Stimulated activated CD4-positive, alpha-beta T cell treated with anti-CD3 and anti-CD28 coated beads, Interleukin-15, amount 100 ng/mL, for 1 hour (primary cell): Measurements from ENCODE around the gene PHF1.
"Not testable (repeated sequence)": the region's sequence is repeated elsewhere in the genome, so short reads cannot be mapped to it uniquely, and the experiment has no call there.

Experiments used
- DNase-seq, 2 donors: peaks; one replicate each; pipeline ENCODE4 v3.0.0-alpha.2; 2020; ENCODE audit warnings: low read depth in 1 of 2, low spot score in 1 of 2

PHF1 gene

DNA sequence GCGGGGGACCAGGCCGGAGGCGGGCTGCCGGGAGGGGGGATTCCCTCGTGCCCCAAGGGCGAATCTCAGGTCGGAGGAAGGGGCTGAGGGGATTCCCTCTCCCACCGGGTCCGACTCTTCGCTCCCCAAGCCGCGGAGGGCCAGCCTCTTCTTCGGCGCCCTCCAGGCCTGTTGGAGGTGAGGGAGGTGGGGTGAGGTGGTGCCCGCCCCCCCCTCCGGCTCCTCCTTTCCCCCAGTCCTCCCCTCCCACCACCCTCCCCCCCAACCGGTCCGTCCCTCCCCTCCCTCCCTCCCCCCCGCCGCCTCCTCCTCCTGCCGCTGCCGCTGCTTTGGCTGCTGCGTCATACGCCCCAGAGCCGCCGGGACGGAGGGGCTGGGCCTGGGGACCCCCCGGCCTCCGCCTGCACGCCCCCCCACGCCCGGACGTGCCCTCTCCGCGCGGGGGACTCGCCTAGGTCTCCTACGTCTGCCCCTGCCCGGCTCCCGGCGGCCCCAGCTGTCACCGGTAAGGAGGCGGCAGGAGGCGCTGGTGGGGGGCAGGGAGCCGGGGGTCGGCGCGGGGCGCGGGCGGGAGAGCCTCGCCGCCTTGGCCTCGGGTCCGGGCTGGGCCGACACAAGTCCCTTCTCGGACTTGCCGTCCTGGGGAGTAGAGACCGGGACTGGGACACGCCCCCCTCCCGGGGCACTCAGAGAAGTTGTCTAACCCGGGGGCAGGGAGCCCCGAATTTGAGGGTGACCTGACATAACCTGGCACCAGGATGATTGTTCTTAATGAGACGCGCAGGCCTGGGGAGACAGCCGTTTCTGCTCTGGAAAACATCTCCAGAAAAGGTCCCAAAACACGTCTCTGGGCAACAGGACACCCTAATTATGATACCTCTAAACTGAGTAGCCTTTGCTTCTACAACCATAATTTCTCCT, at the start of gene PHF1:
TSS of gene PHF1 (plus strand) at position 304 of the 921 bp plus-strand sequence. CDS start 1,250 bp downstream, outside the sequence.
- DNase-seq, result peak in 1 of 2 donors; percentile 62

DNA sequence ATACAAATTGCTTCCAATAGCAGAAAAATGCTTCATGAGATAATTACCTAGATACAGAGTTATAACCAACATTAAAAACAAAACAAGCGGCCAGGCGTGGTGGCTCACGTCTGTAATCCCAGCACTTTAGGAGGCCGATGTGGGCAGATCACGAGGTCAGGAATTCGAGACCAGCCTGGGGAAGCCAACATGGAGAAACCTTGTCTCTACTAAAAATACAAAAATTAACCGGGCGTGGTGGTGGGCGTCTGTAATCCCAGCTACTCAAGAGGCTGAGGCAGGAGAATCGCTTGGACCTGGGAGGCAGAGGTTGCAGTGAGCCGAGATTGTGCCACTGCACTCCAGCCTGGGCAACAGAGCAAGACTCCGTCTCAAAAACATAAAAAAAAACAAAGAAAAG, 47.3 kb upstream of the PHF1 start:
- not testable (repeated sequence) for DNase-seq

DNA sequence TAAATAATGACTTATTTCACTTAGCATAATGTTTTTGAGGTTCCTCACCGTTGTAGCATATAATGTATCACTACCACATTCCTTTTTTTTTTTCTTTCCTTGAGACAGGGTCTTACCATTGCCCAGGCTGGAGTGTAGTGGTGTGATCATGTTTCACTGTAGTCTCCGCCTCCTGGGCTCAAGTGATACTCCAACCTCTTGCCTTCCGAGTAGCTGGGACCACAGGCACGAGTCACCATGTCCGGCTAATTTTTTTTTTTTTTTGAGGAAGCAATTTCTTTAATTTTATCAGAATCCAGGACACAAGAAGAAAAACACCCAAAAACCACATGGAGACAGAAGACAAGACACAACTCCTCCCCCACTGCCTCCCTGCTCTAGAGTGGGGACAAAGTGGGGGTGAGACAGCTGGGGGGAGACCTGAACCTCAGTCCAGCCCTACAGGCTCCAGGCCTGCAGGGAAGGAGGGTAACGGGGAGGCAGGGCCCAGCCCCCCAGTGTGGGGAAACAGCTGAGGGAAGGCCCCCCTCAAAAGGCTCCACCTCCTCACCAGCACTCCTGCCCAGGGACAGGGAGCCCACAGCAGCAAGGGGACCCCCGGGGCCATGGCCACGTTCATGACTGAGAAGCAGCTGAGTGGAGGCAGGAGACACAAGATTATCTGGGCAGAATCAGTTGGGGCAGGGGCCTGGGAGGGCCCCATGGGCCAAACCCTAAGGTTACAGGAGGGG, 46.2 kb upstream of the PHF1 start:
- DNase-seq, result not testable (repeated sequence)

DNA sequence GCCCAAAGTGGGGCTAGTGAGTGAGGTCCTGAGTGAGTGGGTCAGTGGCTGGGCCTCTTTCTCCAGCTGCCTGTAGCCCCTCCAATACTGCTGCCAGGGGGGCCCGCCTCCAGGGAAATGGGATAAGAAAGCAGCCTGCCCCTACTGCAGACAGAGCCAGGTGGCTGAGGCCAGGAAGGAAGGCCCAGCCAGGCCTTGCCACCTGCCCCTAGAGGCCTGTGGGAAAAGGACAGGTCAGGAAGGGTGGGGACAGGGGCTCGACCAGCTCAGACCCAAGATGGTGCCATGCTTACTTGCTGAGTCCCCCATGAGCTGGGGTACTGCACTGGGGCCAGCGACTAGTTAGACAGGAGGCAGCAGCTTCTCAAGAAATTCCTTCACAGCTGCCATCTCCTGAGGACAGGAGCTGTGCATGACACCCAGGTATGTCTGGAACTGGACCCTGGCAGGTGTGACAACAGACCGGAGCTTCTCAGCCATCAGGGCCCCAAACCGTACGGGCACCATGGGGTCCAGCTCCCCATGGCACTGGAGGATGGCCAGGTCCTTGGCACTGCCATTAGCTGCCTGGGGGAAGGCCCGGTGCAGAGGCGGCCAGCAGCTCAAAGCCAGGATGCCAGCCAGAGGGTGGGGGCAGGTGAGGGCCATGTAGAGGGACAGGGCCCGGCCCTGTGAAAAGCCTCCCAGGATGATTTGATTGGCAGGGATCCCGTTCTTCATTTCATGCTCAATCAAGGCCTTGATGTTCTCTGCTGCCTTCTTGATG, 45.4 kb upstream of the PHF1 start:
- not testable (repeated sequence) for DNase-seq

DNA sequence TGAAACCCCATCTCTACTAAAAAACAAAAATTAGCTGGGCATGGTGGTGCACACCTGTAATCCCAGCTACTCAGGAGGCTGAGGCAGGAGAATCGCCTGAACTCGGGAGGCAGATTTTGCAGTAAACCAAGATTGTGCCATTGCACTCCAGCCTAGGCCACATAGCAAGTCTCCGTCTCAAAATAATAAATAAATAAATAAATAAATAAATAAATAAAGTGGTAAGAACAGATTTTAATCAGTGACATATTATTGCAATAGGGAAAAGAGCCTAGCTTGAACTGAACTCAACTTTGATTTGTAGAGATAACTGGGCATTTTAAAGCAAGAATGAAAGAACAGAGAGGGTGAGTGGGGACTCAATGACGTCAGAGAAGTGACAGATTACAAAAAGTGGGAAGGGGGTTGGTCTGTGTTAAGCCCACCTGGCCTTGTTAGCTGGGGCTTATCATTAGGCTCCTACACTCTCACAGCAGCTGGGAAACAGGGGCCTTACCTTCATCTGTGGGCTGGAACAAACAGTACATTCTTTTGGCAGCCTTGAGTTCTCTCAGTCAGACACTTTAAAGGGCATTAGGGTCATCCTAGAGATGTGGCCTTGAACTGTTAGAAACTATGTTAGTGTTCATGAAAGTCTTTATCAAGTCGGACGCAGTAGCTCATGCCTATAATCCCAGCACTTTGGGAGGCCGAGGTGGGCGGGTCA, 43.7 kb upstream of the PHF1 start:
- no peak for DNase-seq

DNA sequence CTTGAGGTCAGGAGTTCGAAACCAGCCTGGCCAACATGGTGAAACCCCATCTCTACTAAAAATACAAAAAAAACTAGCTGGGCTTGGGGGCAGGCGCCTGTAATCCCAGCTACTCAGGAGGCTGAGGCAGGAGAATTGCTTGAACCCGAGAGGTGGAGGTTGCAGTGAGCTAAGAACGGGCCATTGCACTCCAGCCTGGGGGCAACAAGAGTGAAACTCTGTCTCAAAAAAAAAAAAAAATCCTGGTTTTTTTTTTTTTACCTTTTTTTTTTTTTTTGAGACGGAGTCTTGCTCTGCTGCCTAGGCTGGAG, 43.1 kb upstream of the PHF1 start:
- not testable (repeated sequence) for DNase-seq

DNA sequence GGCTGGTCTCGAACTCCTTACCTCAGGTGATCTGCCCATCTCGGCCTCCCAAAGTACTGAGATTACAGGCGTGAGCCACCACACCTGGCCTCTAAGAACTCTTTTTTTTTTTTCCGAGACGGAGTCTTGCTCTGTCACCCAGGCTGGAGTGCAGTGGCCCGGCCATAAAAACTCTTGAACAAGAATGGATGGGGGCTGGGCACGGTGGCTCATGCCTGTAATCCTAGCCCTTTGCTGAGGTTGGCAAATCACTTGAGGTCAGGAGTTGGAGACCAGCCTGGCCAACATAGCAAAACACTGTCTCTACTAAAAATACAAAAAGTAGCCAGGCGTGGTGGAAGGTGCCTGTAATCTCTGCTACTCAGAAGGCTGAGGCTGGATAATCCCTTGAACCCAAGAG, 38.9 kb upstream of the PHF1 start:
- DNase-seq, result not testable (repeated sequence)

DNA sequence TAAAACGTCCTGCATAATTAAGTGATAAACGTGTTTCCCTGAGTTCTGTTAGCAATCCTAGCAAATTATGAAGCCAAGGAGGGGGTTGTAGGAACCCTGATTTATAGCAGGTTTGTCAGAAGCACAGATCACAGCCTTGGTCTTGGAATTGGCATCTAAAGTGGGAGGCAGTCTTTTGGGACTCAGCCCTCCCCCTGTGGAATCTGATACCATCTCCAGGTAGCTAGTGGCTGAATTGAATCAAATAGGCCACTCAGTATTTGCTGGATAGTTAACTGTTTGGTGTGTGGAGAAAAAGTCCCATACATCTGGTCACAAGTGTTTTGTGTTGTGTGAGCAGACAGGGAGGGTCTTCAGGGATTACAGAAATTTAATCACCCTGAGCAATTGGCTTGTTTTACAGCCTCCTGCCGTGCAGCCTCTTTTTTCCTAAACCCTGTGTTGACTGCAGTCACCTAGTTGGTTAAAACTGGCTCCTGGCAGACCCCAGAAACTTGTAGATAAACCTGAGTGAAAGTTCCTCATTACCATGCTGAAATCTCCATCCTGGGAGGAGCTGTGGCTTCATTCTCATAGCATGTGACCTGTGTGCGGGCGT, 38.2 kb upstream of the PHF1 start:
- no peak for DNase-seq

DNA sequence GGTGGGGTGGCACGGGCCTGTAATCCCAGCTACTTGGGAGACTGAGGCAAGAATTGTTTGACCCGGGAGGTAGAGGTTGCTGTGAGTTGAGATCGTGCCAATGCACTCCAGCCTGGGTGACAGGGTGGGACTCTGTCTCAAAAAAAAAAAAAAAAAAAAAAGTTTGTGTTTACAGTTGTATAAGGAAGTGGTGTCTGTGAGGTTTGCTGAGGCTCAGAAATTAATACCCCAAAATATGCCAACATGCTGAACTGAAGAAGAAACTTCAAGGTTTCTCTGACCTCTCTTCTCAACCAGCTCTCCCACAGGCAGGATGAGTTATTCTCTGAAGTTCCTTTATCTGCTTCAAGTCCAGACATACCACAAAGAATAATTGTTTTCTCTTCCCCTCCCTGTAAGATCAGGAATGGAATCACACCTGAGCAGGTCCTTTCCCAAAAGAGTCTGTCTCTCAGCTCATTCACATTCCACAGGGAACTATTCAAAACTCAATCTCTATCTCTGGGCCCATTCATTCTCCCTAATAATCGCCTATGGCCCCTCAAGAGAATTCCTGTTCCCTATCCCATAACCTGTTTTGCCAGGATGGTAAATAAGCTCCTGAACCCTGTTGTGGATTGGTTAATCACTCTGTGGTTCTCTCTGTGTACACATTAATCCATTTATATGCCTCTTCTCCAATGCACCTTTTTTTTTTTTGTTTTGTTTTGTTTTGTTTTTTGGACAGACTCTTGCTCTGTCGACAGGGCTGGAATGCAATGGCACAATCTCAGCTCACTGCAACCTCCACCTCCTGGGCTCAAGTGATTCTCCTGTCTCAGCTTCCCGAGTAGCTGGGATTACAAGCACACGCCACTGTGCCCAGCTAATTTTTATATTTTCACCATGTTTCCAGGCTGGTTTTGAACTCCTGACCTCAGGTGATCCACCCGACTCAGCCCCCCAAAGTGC, 36.6 kb upstream of the PHF1 start:
- no peak for DNase-seq

DNA sequence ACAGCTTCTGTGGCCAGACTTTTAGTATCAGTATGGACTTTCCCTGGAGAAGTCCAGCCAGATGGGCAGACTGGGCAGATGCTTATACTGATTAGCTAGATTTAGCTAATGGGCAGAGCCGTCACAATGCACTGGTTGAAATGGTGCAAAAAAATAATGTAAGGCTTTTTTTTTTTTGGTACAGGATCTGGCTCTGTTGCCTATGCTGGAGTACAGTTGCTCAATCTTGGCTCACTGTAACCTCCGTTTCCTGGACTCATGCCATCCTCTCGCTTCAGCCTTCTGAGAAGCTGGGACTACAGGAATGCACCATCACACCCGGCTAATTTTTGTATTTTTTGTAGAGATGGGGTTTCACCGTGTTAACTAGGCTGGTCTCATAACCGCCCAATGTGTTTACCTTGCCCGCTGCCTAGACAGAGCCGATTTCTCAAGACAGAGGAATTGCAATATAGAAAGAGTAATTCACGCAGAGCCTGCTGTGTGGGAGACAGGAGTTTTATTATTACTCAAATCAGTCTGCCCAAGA, 35.6 kb upstream of the PHF1 start:
- DNase-seq, result no peak

DNA sequence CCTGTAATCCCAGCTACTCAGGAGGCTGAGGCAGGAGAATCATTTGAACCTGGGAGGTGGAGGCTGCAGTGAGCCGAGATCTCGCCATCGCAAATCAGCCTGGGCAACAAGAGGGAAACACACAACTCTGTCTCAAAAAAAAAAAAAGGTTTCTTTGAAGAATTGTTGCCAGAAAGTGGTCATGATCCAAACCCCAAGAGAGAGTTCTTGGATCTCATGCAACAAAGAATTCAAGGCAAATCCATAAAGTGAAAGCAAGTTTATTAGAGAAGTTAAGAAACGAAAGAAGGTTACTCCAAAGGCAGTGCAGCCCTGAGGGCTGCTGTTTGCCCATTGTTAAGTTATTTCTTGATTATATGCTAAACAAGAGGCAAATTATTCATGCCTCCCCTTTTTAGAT, 33.6 kb upstream of the PHF1 start:
- no peak for DNase-seq

DNA sequence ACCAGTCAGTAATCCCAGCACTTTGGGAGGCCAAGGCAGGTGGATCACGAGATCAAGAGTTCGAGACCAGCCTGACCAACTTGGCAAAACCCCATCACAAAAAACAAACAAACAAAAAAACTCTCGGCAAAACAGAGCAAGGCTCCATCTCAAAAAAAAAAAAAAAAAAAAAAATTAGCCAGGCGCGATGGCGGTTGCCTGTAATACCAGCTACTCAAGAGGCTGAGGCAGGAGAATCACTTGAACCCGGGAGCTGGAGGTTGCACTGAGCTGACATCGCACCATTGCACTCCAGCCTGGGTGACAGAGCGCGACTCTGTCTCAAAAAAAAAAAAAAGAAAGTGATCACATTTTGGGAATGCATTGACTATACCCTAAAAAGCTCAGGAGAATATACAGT, 31.6 kb upstream of the PHF1 start:
- not testable (repeated sequence) for DNase-seq

DNA sequence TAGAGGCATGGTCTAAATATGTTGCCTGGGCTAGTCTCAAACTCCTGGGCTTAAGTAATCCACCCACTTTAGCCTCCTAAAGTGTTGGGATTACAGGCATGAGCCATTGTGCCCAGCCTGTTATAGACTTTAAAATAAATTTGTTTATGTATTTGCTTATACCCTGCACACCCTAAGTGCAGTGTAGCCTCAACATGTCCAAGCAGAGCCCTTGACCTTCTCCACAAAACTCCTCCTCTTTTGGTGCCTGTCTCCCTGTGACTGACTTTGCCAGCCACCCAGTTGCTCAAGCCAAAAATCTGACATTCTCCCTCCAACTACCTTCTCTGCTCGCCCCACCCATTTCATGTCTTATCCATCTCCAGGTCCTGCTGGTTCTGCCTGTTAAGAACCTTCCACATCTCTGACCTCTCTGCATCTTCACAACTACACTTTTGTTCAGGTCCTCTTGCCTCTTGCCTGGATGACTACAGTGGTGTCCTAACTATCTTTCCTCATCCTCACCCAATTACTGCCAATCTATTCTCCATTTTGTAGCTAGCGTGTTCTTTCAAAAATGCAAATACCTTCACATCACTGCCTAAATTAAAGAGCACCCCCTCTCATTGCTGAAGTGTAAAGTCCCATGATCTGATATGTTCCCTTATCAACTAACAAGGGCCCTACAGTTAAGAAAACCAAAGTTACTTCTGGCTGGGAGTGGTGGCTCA, 30.4 kb upstream of the PHF1 start:
- DNase-seq, result no peak

DNA sequence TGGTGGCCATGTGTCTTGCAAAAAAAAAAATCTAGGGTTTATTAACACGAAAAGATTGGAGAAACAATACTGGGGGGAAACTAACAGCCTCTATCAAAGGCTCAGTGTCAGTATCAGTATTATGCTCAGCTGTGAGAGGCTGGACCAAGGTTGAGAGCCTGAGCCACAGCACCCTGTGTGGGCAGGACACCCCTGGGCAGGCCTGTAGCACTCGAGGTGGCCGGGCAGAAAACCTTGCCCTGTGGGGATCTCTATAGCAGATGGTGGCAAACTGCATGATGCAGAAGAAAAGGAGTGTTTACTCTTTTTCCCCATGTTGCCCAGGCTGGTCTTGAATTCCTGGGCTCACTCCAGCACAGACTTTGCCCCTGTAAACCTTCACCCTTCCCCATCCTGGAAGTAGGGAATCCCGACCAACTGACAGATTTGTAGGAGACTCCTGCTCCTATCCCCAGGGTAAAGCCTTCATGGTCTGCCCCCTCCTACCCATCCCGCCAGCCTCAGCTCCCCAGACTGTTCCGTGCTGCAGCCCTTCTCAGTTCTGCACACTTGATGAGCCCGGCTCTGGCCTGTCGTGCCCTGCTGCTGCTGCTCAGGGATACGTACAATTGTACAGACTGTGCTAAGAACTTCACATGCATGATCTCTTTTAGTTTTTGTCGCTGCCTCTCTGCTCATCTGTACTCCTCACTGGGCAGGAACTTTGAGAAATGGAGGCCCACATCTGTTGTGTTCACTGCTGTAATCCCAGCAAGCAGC, 27.2 kb upstream of the PHF1 start:
- DNase-seq, result no peak

DNA sequence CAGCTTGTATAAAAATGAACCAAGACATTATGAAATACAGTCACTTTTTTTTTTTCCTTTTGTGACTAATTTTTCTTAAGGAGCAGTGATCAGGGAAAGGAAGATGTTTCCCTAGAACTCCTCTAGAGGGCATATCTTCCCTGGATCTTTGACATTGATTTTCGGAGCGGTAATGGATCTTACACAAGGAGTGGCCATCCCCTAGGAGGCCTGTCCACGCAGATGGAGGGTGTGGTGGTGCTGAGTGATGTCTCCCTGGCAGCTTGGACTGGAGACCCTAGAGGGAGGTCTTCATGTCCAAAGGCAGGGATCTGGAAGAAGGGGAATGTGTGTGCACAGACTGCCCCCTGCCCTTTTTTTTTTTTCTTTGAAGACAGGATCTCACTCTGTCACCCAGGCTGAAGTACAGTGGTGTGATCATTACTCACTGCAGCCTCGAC, 26.2 kb upstream of the PHF1 start:
- no peak for DNase-seq

DNA sequence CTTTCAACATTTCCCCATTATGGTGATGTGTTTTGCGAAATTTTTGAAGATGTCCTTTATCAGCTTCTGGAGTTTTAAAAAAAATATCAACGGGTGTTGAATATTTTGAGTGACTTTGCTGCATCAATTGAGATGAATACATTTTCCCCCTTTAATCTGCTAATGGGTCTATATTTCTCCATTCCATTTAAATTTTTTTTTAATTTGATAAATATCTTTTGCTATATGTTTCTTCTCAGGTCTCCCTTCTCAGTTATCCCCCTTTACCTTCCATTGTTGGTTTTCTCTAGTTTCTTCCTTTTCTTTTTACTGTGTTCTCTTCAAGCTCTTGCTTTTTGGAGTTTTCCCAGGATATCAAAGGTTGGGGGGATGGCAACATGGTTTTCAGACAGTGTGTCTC, 20.6 kb upstream of the PHF1 start:
- no peak for DNase-seq

DNA sequence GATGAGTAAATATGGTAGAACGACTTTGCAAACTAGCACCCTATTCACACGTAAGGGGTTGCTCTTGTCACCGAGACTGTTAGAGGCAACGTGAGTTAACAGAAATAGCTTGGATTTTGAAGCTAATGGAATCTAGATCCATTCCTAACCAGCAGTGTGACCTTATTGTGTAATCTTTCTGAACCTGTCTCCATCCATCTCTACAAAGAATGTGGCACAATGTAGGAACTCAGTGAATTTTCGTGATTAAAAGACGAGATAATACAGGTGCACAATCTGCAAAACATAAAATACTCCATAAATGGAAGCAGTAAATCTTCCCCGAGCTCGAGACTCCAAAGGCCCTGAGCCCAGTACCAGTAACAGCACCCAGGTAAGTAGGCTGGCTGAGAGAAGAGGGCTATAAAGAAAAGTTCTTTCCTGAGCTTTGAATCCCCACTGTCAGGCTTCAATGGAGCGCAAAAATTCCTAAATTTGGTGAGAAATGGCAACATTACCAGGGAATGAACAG, 20.0 kb upstream of the PHF1 start:
- no peak for DNase-seq
